HepG2 (cell line): ENCODE measurements around the gene DENND4A. TPM values are rescaled to one million over a fixed set of nuclear protein-coding genes. Genes with fewer than 3 reads are reported as not detected.

Experiments used
- ATAC-seq: fragments of 200-7000 bp; cut with Tn5 transposase; 3 replicates; pipeline ENCODE4 v1.9.1; 2020; ENCODE audit warnings: mild to moderate bottlenecking, moderate library complexity
- BruUV-seq: library from RNA; stranded (reverse); fragments of 400-500 nt; replicated peaks from 2 replicates; lab custom pipeline; 2021; lab: Mats Ljungman, UMichigan
- CTCF ChIA-PET: fragments of 300-600 bp; formaldehyde crosslinking; extraction: SDS; loops from one replicate; lab custom pipeline; 2021; ENCODE audit warnings: low total read pairs, inconsistent platforms, low intra/inter-chr PET ratio; lab: Yijun Ruan, JAX
- POLR2A ChIA-PET: fragments of 350-600 bp; sonication (Branson Sonifier 250); formaldehyde crosslinking; loops from one replicate; lab custom pipeline; 2020; ENCODE audit warnings: antibody characterized with exemption, inconsistent platforms; lab: Yijun Ruan, JAX
- DNase-seq: peaks from one replicate; pipeline ENCODE4 v3.0.0-alpha.2; 2015; ENCODE audit warnings: low spot score
- FAIRE-seq: peaks from 3 replicates; lab custom pipeline; 2011; peaks lifted over from hg19 to GRCh38; lab: Jason Lieb, UNC
- H2AFZ ChIP-seq: one replicate; pipeline ENCODE4 v1.6.1; 2011; ENCODE audit warnings: low read length, inconsistent platforms
- H3K27ac ChIP-seq: fragments of 300-600 bp; 3 replicates; pipeline ENCODE4 v1.8.0; 2011; ENCODE audit warnings: mixed run types, mild to moderate bottlenecking, mixed read lengths, low read length, inconsistent platforms; ENCODE audit not compliant: insufficient read depth; ENCODE audit errors: extremely low read length
- H3K27me3 ChIP-seq, 2 experiments: fragments of 200-600 bp in 1 of 2; 2 replicates in 1 of 2; 3 replicates in 1 of 2; pipeline versions ENCODE4 v1.6.0 to v1.8.0; 2011; ENCODE audit warnings: low read length in 2 of 2, mild to moderate bottlenecking in 2 of 2, moderate library complexity in 2 of 2, inconsistent platforms in 1 of 2; ENCODE audit not compliant: insufficient read depth in 2 of 2, control insufficient read depth in 1 of 2
- H3K36me3 ChIP-seq, 2 experiments: fragments of 200-600 bp in 1 of 2; replicated peaks in 1 of 2; 2 replicates in 1 of 2; 3 replicates in 1 of 2; pipeline versions ENCODE4 v1.5.1 to v1.8.0; 2011; ENCODE audit warnings: low read length in 2 of 2, inconsistent platforms in 1 of 2; ENCODE audit not compliant: insufficient read depth in 2 of 2, control insufficient read depth in 1 of 2
- H3K4me1 ChIP-seq: 2 replicates; pipeline ENCODE4 v1.5.1; 2012; ENCODE audit warnings: low read length, inconsistent platforms; ENCODE audit not compliant: insufficient read depth
- H3K4me2 ChIP-seq: 2 replicates; pipeline ENCODE4 v1.6.0; 2011; ENCODE audit warnings: low read depth, low read length, inconsistent platforms
- H3K4me3 ChIP-seq, 3 experiments: fragments of 200-600 bp in 1 of 3; sonication (generic), shearing (Covaris generic) in 1 of 3; replicated peaks in 1 of 3; 2 replicates each; pipeline ENCODE4 v1.5.1; 2011 to 2016; ENCODE audit warnings: low read length in 3 of 3, inconsistent platforms in 2 of 3, low read depth in 2 of 3, mild to moderate bottlenecking in 2 of 3, control low read depth in 1 of 3, mixed read lengths in 1 of 3; ENCODE audit not compliant: insufficient read depth in 1 of 3
- H3K79me2 ChIP-seq: one replicate; pipeline ENCODE4 v1.6.1; 2011; ENCODE audit warnings: low read length, inconsistent platforms; ENCODE audit not compliant: insufficient read depth
- H3K9ac ChIP-seq: 2 replicates; pipeline ENCODE4 v1.6.0; 2011; ENCODE audit warnings: mild to moderate bottlenecking, low read depth, low read length, inconsistent platforms; ENCODE audit not compliant: insufficient read depth
- H3K9me3 ChIP-seq: 2 replicates; pipeline ENCODE4 v1.5.1; 2012; ENCODE audit warnings: mild to moderate bottlenecking, low read length
- H4K20me1 ChIP-seq: 2 replicates; pipeline ENCODE4 v1.6.0; 2011; ENCODE audit warnings: inconsistent platforms, mild to moderate bottlenecking, low read length, moderate library complexity; ENCODE audit not compliant: insufficient read depth
- ARID4A ChIP-seq: sonication (generic); formaldehyde crosslinking; IDR thresholded peaks from 2 replicates; pipeline ENCODE4 v1.5.0; 2020; ENCODE audit warnings: mild to moderate bottlenecking, missing genetic modification reagents, borderline replicate concordance
- ISL2 ChIP-seq: sonication (generic); formaldehyde crosslinking; IDR thresholded peaks from 2 replicates; pipeline ENCODE4 v1.5.0; 2020; ENCODE audit warnings: missing genetic modification reagents
- ZNF3 ChIP-seq: IDR thresholded peaks from 2 replicates; pipeline ENCODE4 v1.7.0; 2017; ENCODE audit warnings: inconsistent platforms
- WGBS: methylation state at CpG from one replicate; pipeline ENCODE4 v1.1.6; 2017; ENCODE audit warnings: low lambda C conversion rate; 5-methylcytosine and 5-hydroxymethylcytosine counted together
- in situ Hi-C: cut with HindIII; loops from 2 replicates; pipeline ENCODE4 v1.10.0; 2017; ENCODE audit warnings: low pct_unique_long_range_greater_than_20kb; ENCODE audit not compliant: extremely low pct_ligation_motif_present
- intact Hi-C: fragments of 100-400 bp; cut with micrococcal nuclease; formaldehyde crosslinking; loops from one replicate; pipeline ENCODE4 v1.10.0; 2022; ENCODE audit not compliant: unreplicated experiment
- polyA plus RNA-seq, 8 experiments: library from polyadenylated mRNA; depleted of rRNA in 3 of 8; stranded (reverse) in 7 of 8; unstranded in 1 of 8; fragments of >200 nt; fragmentation: Illumina TruSeq in 4 of 8; extraction: Trizol in 4 of 8; gene quantifications; 2 replicates each; pipeline versions ENCODE4 v1.2.1 to v1.2.3, GENCODE V29; 2011 to 2016; ENCODE audit warnings: low read depth in 4 of 8, missing spikeins in 1 of 8, mixed read lengths in 1 of 8; ENCODE audit not compliant: insufficient read depth in 1 of 8
- total RNA-seq, 5 experiments: library from RNA; depleted of rRNA; stranded (reverse); fragments of >200 nt; fragmentation: Illumina TruSeq; extraction: Trizol; gene quantifications; 2 replicates each; pipeline ENCODE4 v1.2.3, GENCODE V29; 2016; ENCODE audit warnings: low read depth in 1 of 5
- TF ChIP-seq, protein P1 (sequence below): IDR thresholded peaks from 2 replicates; pipeline ENCODE4 v1.6.1; 2016

DENND4A gene
- total and polyA plus RNA-seq, 2 of the 13 experiments (the other 11 are each of a cell fraction or from before 2014, with no cell fraction given), result 13.2 to 18.6 TPM

GRCh38 chr15:65663521-65663920 is 128.6 kb downstream of the DENND4A start:
- ChIA-PET CTCF (no interaction called here), POLR2A (no interaction called here)
- no peak for FAIRE-seq
- in situ Hi-C loops (no loop called here), intact Hi-C loops (no loop called here)
- no peaks in the 10 kb centered on the region for H3K27me3 ChIP-seq
- no peaks in the 10 kb centered on the region for H3K79me2 ChIP-seq
- no peak overlapping the region for H3K27ac ChIP-seq
- no peak overlapping the region for H3K4me2 ChIP-seq
- H3K4me3 ChIP-seq, result no peak overlapping the region
- no peaks in the 10 kb centered on the region for H3K9me3 ChIP-seq
- H4K20me1 ChIP-seq, result no peaks in the 10 kb centered on the region
- H3K36me3 ChIP-seq, result peaks cover 2 to 36% of the 10 kb centered on the region in 2 experiments; a peak in 4 of 5 replicates
- TF ChIP-seq ARID4A (CRISPR knock-in tag), result no peak
- TF ChIP-seq ISL2 (CRISPR knock-in tag), result no peak
- TF ChIP-seq, protein P1, sequence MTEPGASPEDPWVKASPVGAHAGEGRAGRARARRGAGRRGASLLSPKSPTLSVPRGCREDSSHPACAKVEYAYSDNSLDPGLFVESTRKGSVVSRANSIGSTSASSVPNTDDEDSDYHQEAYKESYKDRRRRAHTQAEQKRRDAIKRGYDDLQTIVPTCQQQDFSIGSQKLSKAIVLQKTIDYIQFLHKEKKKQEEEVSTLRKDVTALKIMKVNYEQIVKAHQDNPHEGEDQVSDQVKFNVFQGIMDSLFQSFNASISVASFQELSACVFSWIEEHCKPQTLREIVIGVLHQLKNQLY (CRISPR knock-in tag), result no peak
- TF ChIP-seq ZNF3 (CRISPR knock-in tag), result no peak
- no peak overlapping the region for H3K9ac ChIP-seq
- H2AFZ ChIP-seq, result no peak overlapping the region
- no peaks in the 10 kb centered on the region for H3K4me1 ChIP-seq
- DNase-seq, result no peak
- 98% methylated on average over 3 of the region's 3 CpGs for WGBS
- no TSS peak for BruUV-seq
- no peak for ATAC-seq
